Prostate gland (tissue), 2 donors: Measurements from ENCODE around the gene C1orf232.

Experiments
- CTCF ChIP-seq, 4 experiments: fragments of 200-600 bp in 2 of 4; fragments of 450-650 bp in 2 of 4; sonication (generic) in 2 of 4; IDR thresholded peaks; 1 replicate in 3 of 4; 2 replicates in 1 of 4; pipeline ENCODE4 v1.5.1; 2016 to 2019; ENCODE audit warnings: antibody characterized with exemption in 4 of 4, mild to moderate bottlenecking in 2 of 4, moderate library complexity in 2 of 4
- POLR2A ChIP-seq: fragments of 450-650 bp; IDR thresholded peaks from one replicate; pipeline ENCODE4 v1.6.1; 2016; ENCODE audit warnings: antibody characterized with exemption, mild to moderate bottlenecking
- POLR2AphosphoS5 ChIP-seq: sonication (generic); formaldehyde crosslinking; IDR thresholded peaks from one replicate; pipeline ENCODE4 v1.6.1; 2017; ENCODE audit warnings: antibody characterized with exemption

GRCh38 chr1:26175346-26175745 is 6.6 kb upstream of the C1orf232 start:
- no peak for TF ChIP-seq CTCF (IDR thresholded peaks at IDR 0.05)
- TF ChIP-seq POLR2A: no peak
- TF ChIP-seq POLR2AphosphoS5: no peak
